ENCODE results near the gene TNFAIP2. TPM values are rescaled to one million over a fixed set of nuclear protein-coding genes. Genes with fewer than 3 reads are reported as not detected.

The TNFAIP2 gene
- total and polyA plus RNA-seq, 2 experiments from 2014 or later, result 9.9 to 14.1 TPM

DNA sequence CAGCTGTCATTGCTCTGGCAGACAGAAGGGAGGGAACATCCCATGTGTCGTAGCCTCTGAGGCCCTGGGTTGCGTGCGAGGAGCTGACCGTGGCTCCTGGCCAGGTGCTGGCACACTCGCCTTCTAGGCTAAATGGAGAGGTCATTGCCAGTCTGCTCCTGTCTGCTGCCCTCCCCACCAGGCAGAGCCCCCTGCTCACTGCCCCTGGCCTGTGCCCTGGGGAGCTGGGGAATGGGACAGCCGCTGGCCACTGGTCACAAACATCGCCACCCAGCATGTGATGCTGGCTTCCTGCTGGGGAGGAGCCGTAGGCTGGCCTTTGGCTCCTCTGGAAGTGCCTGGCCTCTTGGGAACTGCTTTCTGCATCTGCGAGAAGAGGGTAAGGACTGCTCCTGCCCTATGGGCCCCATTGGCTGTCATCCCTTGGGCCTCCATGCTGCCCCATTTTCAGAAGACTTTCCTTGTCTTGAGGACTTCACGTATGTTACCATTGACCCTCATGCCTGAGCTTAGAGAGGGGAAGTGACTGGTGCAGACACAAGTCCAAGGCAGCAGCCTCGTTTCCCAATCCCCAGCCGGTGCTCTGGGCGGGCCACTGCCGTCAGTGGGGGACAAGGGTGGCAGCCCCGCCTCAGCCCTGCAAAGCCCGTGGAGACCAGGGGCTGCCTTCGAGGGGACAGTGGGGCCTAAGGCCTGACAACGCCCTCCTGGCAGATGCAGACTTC, 2.0 kb upstream of the TNFAIP2 start:
- Histone ChIP-seq H3K4me2 (peak overlapping the region; percentile 64), H3K9me2 (ENCODE audit: insufficient read depth) (no peaks in the 10 kb centered on the region), H3K27me3 (ENCODE audit: insufficient read depth) (peaks cover 48% of the 10 kb centered on the region), H2AFZ (no peak overlapping the region), H3K4me1 (ENCODE audit: insufficient read depth) (peaks cover 15% of the 10 kb centered on the region; the same call in 1 of the 2 replicates), H3K36me3 (ENCODE audit: insufficient read depth) (no peaks in the 10 kb centered on the region), H3K27ac (ENCODE audit: low read depth) (no peak overlapping the region), H3F3A (replicated peaks; ENCODE audit: low read depth) (no peaks in the 10 kb centered on the region; the same call in 1 of the 2 replicates), H3K4me3 (no peak overlapping the region), H4K20me1 (replicated peaks; ENCODE audit: insufficient read depth) (no peaks in the 10 kb centered on the region; the same call in 1 of the 2 replicates), H3K79me2 (replicated peaks; ENCODE audit: insufficient read depth) (no peaks in the 10 kb centered on the region)
- Mint-ChIP-seq H3K36me3 (ENCODE audit: low read depth) (peaks cover 1% of the 10 kb centered on the region; the same call in 1 of the 3 replicates), H3K27me3 (ENCODE audit: insufficient read depth, low read depth, poor library complexity) (peaks cover 30% of the 10 kb centered on the region), H3K4me3 (0 out of 3 replicates have a peak overlapping the region, but pooled peaks have one; percentile 29), H3K4me1 (peaks cover 15% of the 10 kb centered on the region), H3K9me3 (no peaks in the 10 kb centered on the region), H3K27ac (no peak overlapping the region)
- DNase-seq (ENCODE audit: low spot score) (no peak), ATAC-seq (no peak)
- TF ChIP-seq CREB1 (CRISPR knock-in tag; IDR thresholded peaks at IDR 0.05; ENCODE audit: low read depth) (no peak), STAT1 (IDR thresholded peaks at IDR 0.05; ENCODE audit: unreplicated experiment) (no peak), ZNF331 (CRISPR knock-in tag; IDR thresholded peaks at IDR 0.05; ENCODE audit: low read depth) (no peak), EZH2 (IDR thresholded peaks at IDR 0.05; ENCODE audit: low read depth, unreplicated experiment) (no peak), POLR2AphosphoS5 (IDR thresholded peaks at IDR 0.05; ENCODE audit: low read depth) (no peak), ZNF114 (CRISPR knock-in tag; IDR thresholded peaks at IDR 0.05) (no peak)
- TF ChIP-seq, protein P1, sequence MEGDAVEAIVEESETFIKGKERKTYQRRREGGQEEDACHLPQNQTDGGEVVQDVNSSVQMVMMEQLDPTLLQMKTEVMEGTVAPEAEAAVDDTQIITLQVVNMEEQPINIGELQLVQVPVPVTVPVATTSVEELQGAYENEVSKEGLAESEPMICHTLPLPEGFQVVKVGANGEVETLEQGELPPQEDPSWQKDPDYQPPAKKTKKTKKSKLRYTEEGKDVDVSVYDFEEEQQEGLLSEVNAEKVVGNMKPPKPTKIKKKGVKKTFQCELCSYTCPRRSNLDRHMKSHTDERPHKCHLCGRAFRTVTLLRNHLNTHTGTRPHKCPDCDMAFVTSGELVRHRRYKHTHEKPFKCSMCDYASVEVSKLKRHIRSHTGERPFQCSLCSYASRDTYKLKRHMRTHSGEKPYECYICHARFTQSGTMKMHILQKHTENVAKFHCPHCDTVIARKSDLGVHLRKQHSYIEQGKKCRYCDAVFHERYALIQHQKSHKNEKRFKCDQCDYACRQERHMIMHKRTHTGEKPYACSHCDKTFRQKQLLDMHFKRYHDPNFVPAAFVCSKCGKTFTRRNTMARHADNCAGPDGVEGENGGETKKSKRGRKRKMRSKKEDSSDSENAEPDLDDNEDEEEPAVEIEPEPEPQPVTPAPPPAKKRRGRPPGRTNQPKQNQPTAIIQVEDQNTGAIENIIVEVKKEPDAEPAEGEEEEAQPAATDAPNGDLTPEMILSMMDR (conservative IDR thresholded peaks at IDR 0.05; ENCODE audit: low read depth in 2 of 2), result no peak
- TF ChIP-seq, protein P2, sequence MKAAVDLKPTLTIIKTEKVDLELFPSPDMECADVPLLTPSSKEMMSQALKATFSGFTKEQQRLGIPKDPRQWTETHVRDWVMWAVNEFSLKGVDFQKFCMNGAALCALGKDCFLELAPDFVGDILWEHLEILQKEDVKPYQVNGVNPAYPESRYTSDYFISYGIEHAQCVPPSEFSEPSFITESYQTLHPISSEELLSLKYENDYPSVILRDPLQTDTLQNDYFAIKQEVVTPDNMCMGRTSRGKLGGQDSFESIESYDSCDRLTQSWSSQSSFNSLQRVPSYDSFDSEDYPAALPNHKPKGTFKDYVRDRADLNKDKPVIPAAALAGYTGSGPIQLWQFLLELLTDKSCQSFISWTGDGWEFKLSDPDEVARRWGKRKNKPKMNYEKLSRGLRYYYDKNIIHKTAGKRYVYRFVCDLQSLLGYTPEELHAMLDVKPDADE (IDR thresholded peaks at IDR 0.05), result no peak
- TF ChIP-seq, protein P3, sequence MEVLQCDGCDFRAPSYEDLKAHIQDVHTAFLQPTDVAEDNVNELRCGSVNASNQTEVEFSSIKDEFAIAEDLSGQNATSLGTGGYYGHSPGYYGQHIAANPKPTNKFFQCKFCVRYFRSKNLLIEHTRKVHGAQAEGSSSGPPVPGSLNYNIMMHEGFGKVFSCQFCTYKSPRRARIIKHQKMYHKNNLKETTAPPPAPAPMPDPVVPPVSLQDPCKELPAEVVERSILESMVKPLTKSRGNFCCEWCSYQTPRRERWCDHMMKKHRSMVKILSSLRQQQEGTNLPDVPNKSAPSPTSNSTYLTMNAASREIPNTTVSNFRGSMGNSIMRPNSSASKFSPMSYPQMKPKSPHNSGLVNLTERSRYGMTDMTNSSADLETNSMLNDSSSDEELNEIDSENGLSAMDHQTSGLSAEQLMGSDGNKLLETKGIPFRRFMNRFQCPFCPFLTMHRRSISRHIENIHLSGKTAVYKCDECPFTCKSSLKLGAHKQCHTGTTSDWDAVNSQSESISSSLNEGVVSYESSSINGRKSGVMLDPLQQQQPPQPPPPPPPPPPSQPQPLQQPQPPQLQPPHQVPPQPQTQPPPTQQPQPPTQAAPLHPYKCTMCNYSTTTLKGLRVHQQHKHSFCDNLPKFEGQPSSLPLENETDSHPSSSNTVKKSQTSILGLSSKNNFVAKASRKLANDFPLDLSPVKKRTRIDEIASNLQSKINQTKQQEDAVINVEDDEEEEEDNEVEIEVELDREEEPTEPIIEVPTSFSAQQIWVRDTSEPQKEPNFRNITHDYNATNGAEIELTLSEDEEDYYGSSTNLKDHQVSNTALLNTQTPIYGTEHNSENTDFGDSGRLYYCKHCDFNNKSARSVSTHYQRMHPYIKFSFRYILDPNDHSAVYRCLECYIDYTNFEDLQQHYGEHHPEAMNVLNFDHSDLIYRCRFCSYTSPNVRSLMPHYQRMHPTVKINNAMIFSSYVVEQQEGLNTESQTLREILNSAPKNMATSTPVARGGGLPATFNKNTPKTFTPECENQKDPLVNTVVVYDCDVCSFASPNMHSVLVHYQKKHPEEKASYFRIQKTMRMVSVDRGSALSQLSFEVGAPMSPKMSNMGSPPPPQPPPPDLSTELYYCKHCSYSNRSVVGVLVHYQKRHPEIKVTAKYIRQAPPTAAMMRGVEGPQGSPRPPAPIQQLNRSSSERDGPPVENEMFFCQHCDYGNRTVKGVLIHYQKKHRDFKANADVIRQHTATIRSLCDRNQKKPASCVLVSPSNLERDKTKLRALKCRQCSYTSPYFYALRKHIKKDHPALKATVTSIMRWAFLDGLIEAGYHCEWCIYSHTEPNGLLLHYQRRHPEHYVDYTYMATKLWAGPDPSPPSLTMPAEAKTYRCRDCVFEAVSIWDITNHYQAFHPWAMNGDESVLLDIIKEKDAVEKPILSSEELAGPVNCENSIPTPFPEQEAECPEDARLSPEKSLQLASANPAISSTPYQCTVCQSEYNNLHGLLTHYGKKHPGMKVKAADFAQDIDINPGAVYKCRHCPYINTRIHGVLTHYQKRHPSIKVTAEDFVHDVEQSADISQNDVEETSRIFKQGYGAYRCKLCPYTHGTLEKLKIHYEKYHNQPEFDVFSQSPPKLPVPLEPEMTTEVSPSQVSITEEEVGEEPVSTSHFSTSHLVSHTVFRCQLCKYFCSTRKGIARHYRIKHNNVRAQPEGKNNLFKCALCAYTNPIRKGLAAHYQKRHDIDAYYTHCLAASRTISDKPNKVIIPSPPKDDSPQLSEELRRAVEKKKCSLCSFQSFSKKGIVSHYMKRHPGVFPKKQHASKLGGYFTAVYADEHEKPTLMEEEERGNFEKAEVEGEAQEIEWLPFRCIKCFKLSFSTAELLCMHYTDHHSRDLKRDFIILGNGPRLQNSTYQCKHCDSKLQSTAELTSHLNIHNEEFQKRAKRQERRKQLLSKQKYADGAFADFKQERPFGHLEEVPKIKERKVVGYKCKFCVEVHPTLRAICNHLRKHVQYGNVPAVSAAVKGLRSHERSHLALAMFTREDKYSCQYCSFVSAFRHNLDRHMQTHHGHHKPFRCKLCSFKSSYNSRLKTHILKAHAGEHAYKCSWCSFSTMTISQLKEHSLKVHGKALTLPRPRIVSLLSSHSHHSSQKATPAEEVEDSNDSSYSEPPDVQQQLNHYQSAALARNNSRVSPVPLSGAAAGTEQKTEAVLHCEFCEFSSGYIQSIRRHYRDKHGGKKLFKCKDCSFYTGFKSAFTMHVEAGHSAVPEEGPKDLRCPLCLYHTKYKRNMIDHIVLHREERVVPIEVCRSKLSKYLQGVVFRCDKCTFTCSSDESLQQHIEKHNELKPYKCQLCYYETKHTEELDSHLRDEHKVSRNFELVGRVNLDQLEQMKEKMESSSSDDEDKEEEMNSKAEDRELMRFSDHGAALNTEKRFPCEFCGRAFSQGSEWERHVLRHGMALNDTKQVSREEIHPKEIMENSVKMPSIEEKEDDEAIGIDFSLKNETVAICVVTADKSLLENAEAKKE (CRISPR knock-in tag; IDR thresholded peaks at IDR 0.05), result no peak

All from GM23338 (cell line).